GF-D8 (cell line): ENCODE measurements around the gene KCNIP3.

Experiments
- DNase-seq: peaks from one replicate; lab custom pipeline; 2025; lab: John Stamatoyannopoulos, UW

The KCNIP3 gene

GRCh38 chr2:95329891-95330793 lies 33.0 kb downstream of the KCNIP3 start:
- DNase-seq, result no peak

GRCh38 chr2:95330794-95331338 lies 33.7 kb downstream of the KCNIP3 start:
- no peak for DNase-seq

GRCh38 chr2:95331606-95332005 lies 34.5 kb downstream of the KCNIP3 start:
- DNase-seq, result no peak

GRCh38 chr2:95332036-95332435 lies 34.9 kb downstream of the KCNIP3 start:
- DNase-seq, result no peak

- DNase-seq, result no peak
Observed at GRCh38 chr2:95333056-95333455, 35.9 kb downstream of the KCNIP3 start.

- DNase-seq, result no peak
Observed at GRCh38 chr2:95333888-95334338, 36.8 kb downstream of the KCNIP3 start.

- DNase-seq, result no peak
Observed at GRCh38 chr2:95334916-95335641, 37.9 kb downstream of the KCNIP3 start.

- DNase-seq, result no peak
Observed at GRCh38 chr2:95336406-95336805, 39.3 kb downstream of the KCNIP3 start.

GRCh38 chr2:95337829-95338228 lies 40.7 kb downstream of the KCNIP3 start:
- no peak for DNase-seq

GRCh38 chr2:95342556-95343320 lies 45.6 kb downstream of the KCNIP3 start:
- DNase-seq, result no peak

- DNase-seq, result no peak
Observed at GRCh38 chr2:95343429-95344214, 46.5 kb downstream of the KCNIP3 start.

GRCh38 chr2:95344215-95344583 lies 47.1 kb downstream of the KCNIP3 start:
- DNase-seq, result no peak

GRCh38 chr2:95344656-95345055 lies 47.5 kb downstream of the KCNIP3 start:
- DNase-seq, result no peak

- no peak for DNase-seq
Observed at GRCh38 chr2:95345081-95345562, 48.0 kb downstream of the KCNIP3 start.

- DNase-seq, result peak; percentile 0
Observed at GRCh38 chr2:95345563-95346230, 48.5 kb downstream of the KCNIP3 start.

- DNase-seq, result no peak
Observed at GRCh38 chr2:95346231-95346737, 49.1 kb downstream of the KCNIP3 start.

- DNase-seq, result no peak
Observed at GRCh38 chr2:95346738-95347671, 49.9 kb downstream of the KCNIP3 start.

GRCh38 chr2:95347681-95348608 lies 50.8 kb downstream of the KCNIP3 start:
- no peak for DNase-seq
